ENCODE data around the gene STAT6.
A peak's percentile ranks its signal among the peaks of the same experiment; 100 is the strongest.
"Not testable (repeated sequence)": the region's sequence is repeated elsewhere in the genome, so short reads cannot be mapped to it uniquely, and the experiment has no call there.

The STAT6 gene

GRCh38 chr12:57126561-57126960 lies 15.4 kb upstream of the STAT6 start:
- FAIRE-seq (no peak), DNase-seq (ENCODE audit: low spot score) (no peak)

GRCh38 chr12:57126061-57126460 lies 14.9 kb upstream of the STAT6 start:
- DNase-seq (ENCODE audit: low spot score), result no peak
- no peak for FAIRE-seq

- DNase-seq (ENCODE audit: low spot score), result peak; percentile 76
- FAIRE-seq, result no peak
These were observed 13.2 kb upstream of the STAT6 start for GRCh38 chr12:57124261-57124877.

GRCh38 chr12:57123813-57124212 lies 12.7 kb upstream of the STAT6 start:
- FAIRE-seq, result no peak
- no peak for DNase-seq (ENCODE audit: low spot score)

- FAIRE-seq; DNase-seq (ENCODE audit: low spot score): not testable (repeated sequence)
These were observed 9.6 kb upstream of the STAT6 start for GRCh38 chr12:57120718-57121117.

- FAIRE-seq, result no peak
- no peak for DNase-seq (ENCODE audit: low spot score)
These were observed 8.3 kb upstream of the STAT6 start for GRCh38 chr12:57119294-57120085.

- DNase-seq (ENCODE audit: low spot score) (no peak), FAIRE-seq (no peak)
These were observed 7.6 kb upstream of the STAT6 start for GRCh38 chr12:57118711-57119271.

- no peak for FAIRE-seq
- no peak for DNase-seq (ENCODE audit: low spot score)
These were observed 5.6 kb upstream of the STAT6 start for GRCh38 chr12:57116580-57117281.

- FAIRE-seq (no peak), DNase-seq (ENCODE audit: low spot score) (no peak)
These were observed 1.5 kb upstream of the STAT6 start for GRCh38 chr12:57112492-57113294.

GRCh38 chr12:57110104-57111030 lies 795 bp downstream of the STAT6 start:
- FAIRE-seq (peak; percentile 42), DNase-seq (ENCODE audit: low spot score) (peak; percentile 64)

GRCh38 chr12:57109207-57110103 lies 1.7 kb downstream of the STAT6 start:
- FAIRE-seq (no peak), DNase-seq (ENCODE audit: low spot score) (no peak)

- FAIRE-seq (no peak), DNase-seq (ENCODE audit: low spot score) (no peak)
These were observed 3.6 kb downstream of the STAT6 start for GRCh38 chr12:57107456-57108155.

GRCh38 chr12:57106021-57106708 lies 5.0 kb downstream of the STAT6 start:
- DNase-seq (ENCODE audit: low spot score) (no peak), FAIRE-seq (no peak)

GRCh38 chr12:57105011-57105753 lies 6.0 kb downstream of the STAT6 start:
- DNase-seq (ENCODE audit: low spot score), result no peak

GRCh38 chr12:57104292-57104910 lies 6.8 kb downstream of the STAT6 start:
- FAIRE-seq, result no peak

More at GRCh38 chr12:57105011-57105753, 6.0 kb downstream of the STAT6 start:
- no peak for FAIRE-seq

GRCh38 chr12:57103856-57104255 lies 7.3 kb downstream of the STAT6 start:
- DNase-seq (ENCODE audit: low spot score) (no peak), FAIRE-seq (no peak)

More at GRCh38 chr12:57104292-57104910, 6.8 kb downstream of the STAT6 start:
- DNase-seq (ENCODE audit: low spot score), result no peak

All from urothelium cell line (cell line).